Esophagus muscularis mucosa (tissue), 4 donors: ENCODE results near the gene SYT17. TPM values are rescaled to one million over a fixed set of nuclear protein-coding genes. Genes with fewer than 3 reads are reported as not detected.

ENCODE experiments used
- DNase-seq: peaks from one replicate; pipeline ENCODE4 v3.0.0-alpha.2; 2017; ENCODE audit errors: extremely low spot score
- H3K27ac ChIP-seq, 4 donors: fragments of 200-600 bp; sonication (generic); replicated peaks in 1 of 4; 1 replicate in 3 of 4; 2 replicates in 1 of 4; pipeline ENCODE4 v1.5.1; 2016 to 2019; ENCODE audit warnings: mild to moderate bottlenecking in 1 of 4
- H3K27me3 ChIP-seq, 4 donors: fragments of 200-600 bp; sonication (generic); one replicate each; pipeline versions ENCODE4 v1.5.1 to v1.6.0; 2016 to 2019
- H3K36me3 ChIP-seq, 4 donors: fragments of 200-600 bp; sonication (generic); one replicate each; pipeline ENCODE4 v1.5.1; 2016 to 2019
- H3K4me1 ChIP-seq, 4 donors: fragments of 200-600 bp; sonication (generic); one replicate each; pipeline ENCODE4 v1.5.1; 2016 to 2019
- H3K4me3 ChIP-seq, 4 donors: fragments of 200-600 bp; sonication (generic); 1 replicate in 2 of 4; 2 replicates in 2 of 4; pipeline ENCODE4 v1.5.1; 2016 to 2019; ENCODE audit warnings: mild to moderate bottlenecking in 4 of 4, moderate library complexity in 1 of 4
- H3K9me3 ChIP-seq, 4 donors: fragments of 200-600 bp; sonication (generic); 1 replicate in 3 of 4; 2 replicates in 1 of 4; pipeline ENCODE4 v1.5.1; 2016 to 2019
- CTCF ChIP-seq, 3 experiments: fragments of 200-600 bp in 2 of 3; fragments of 450-650 bp in 1 of 3; sonication (generic) in 2 of 3; IDR thresholded peaks; one replicate each; pipeline ENCODE4 v1.5.1; 2017 to 2019; ENCODE audit warnings: antibody characterized with exemption in 3 of 3, mild to moderate bottlenecking in 2 of 3, moderate library complexity in 1 of 3
- EP300 ChIP-seq: sonication (generic); formaldehyde crosslinking; IDR thresholded peaks from one replicate; pipeline ENCODE4 v1.6.1; 2017; ENCODE audit warnings: antibody characterized with exemption
- POLR2A ChIP-seq: fragments of 450-650 bp; IDR thresholded peaks from one replicate; pipeline ENCODE4 v1.6.1; 2017; ENCODE audit warnings: antibody characterized with exemption, moderate library complexity, mild to moderate bottlenecking, low read depth
- POLR2AphosphoS5 ChIP-seq, 2 donors: sonication (generic); formaldehyde crosslinking; IDR thresholded peaks; one replicate each; pipeline ENCODE4 v1.6.1; 2017; ENCODE audit warnings: antibody characterized with exemption in 2 of 2
- WGBS: methylation state at CpG from one replicate; pipeline ENCODE4 v1.1.5; 2018; 5-methylcytosine and 5-hydroxymethylcytosine counted together
- intact Hi-C: fragments of 100-400 bp; cut with DNase I; formaldehyde crosslinking; loops from one replicate; pipeline ENCODE4 v1.15.1; 2023
- total RNA-seq, 4 donors: library from RNA; depleted of rRNA; stranded (reverse); fragments of >200 nt; gene quantifications; one replicate each; pipeline versions ENCODE4 v1.1.0 to v1.2.1, GENCODE V29; 2016

SYT17 gene
- total RNA-seq, 4 donors from 2014 or later: 5.0 to 8.7 (median 6.2) TPM

GRCh38 chr16:19219836-19220235 is 51.8 kb downstream of the SYT17 start:
- Histone ChIP-seq H3K4me3 (no peak overlapping the region), H3K4me1 (peaks cover 0 to 12% (median 9%) of the 10 kb centered on the region in 4 donors), H3K9me3 (no peaks in the 10 kb centered on the region), H3K27me3 (no peaks in the 10 kb centered on the region), H3K36me3 (peaks cover 0 to 2% (median 0%) of the 10 kb centered on the region in 4 donors), H3K27ac (no peak overlapping the region)
- TF ChIP-seq CTCF (IDR thresholded peaks at IDR 0.05): no peak
- no peak for TF ChIP-seq POLR2A
- no peak for TF ChIP-seq EP300
- TF ChIP-seq POLR2AphosphoS5 (IDR thresholded peaks at IDR 0.05): no peak
- intact Hi-C loops: loop anchor here (10.0 kb wide), 1 partner anchor 45 kb away; no protein-coding TSS in a partner anchor
- WGBS: 88% methylated on average over 2 of the region's 2 CpGs
- DNase-seq: no peak

DNA sequence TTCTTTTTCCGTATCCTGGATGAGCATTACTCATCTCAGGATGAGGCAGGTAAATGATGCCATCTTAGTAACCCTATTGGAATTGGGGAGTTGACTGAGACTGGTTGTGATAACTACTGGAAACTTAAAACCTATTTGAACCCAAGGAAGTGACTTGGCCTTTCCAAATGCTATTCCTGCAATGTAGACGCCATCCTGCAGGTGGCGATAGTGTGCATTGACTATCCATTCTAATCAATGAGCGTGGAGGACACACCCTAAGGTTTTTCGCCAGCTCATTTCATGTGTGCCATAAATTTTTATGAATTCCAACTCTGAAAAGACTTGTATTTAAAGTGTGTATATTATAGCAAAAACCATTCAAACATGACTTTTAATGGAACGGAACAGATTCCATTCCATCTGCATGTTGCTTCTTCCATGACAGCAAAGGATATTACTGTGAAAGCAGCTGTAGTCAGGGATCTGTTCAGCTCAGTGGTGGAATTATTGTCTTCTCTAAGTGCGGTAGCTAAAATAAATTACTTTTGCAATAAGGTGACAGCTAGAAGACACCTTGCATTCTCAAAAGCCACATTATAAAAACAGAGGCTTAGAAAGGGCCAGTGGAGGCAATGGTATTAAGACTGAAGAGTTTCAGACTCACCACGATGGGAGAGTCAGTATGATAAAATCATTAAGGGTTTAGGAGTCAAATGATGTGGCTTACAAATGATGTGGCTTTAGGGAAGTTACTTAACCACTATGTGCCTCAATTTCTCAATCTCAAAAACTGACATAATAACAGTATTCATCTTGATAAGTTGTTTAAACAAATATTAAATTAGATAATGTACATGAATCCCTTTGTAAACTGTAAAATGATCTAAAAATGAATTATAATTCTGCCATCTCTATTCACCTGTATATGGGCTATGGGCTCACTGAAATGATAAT is 55.5 kb downstream of the SYT17 start:
- Histone ChIP-seq H3K9me3 (peaks cover 0 to 10% (median 2%) of the 10 kb centered on the region in 4 donors), H3K4me3 (no peak overlapping the region), H3K27me3 (no peaks in the 10 kb centered on the region), H3K36me3 (peaks cover 0 to 10% (median 5%) of the 10 kb centered on the region in 4 donors), H3K4me1 (peaks cover 0 to 35% (median 33%) of the 10 kb centered on the region in 4 donors), H3K27ac (no peak overlapping the region)
- WGBS: 46% methylated on average over 8 of the region's 8 CpGs
- TF ChIP-seq POLR2A (no peak), CTCF (IDR thresholded peaks at IDR 0.05) (peak; percentile 32 to 64 (median 39))
- intact Hi-C loops: loop anchor here (10.0 kb wide), 1 partner anchor 49 kb away; no protein-coding TSS in a partner anchor
- no peak for DNase-seq

DNA sequence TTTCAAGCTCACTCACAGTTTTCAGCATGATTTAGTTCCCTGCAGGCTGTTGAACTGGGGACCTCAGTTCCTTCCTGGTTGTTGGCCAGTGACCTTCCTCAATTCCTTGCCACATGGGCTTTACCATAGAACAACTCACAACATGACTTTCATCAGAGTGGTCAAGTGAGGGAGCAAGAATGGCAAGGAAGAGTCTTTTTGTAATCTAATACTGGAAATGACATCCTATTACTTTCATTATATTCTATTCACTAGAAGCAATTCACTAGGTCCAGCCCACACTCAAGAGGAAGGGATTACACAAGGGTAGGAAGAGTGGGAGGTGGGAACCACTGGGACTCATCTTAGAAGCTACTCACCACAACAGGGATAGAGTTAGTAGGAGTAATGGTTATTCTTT is 57.6 kb downstream of the SYT17 start:
- no peak overlapping the region for H3K4me3 ChIP-seq
- no peaks in the 10 kb centered on the region for H3K27me3 ChIP-seq
- H3K36me3 ChIP-seq: peaks cover 0 to 10% (median 5%) of the 10 kb centered on the region in 4 donors
- intact Hi-C loops: loop anchor here (10.0 kb wide), 1 partner anchor 51 kb away; no protein-coding TSS in a partner anchor
- no peak for DNase-seq
- H3K27ac ChIP-seq: no peak overlapping the region
- H3K4me1 ChIP-seq: peaks cover 0 to 44% (median 42%) of the 10 kb centered on the region in 4 donors
- no peak for TF ChIP-seq POLR2AphosphoS5 (IDR thresholded peaks at IDR 0.05)
- H3K9me3 ChIP-seq: peaks cover 0 to 10% (median 2%) of the 10 kb centered on the region in 4 donors

- H3K4me1 ChIP-seq: peaks cover 0 to 43% (median 39%) of the 10 kb centered on the region in 4 donors
- peaks cover 0 to 10% (median 5%) of the 10 kb centered on the region in 4 donors for H3K36me3 ChIP-seq
- no peak overlapping the region for H3K4me3 ChIP-seq
- H3K27me3 ChIP-seq: no peaks in the 10 kb centered on the region
- H3K27ac ChIP-seq: peak overlapping the region; percentile 60 to 84 (median 78)
- no peak for TF ChIP-seq POLR2A
- peak; percentile 72 for TF ChIP-seq EP300
- TF ChIP-seq POLR2AphosphoS5 (IDR thresholded peaks at IDR 0.05): peak; percentile 61 to 63
- TF ChIP-seq CTCF (IDR thresholded peaks at IDR 0.05): no peak
- WGBS: 56% methylated on average over 2 of the region's 2 CpGs
- DNase-seq: no peak
- intact Hi-C loops: loop anchor here (10.0 kb wide), 1 partner anchor 53 kb away; no protein-coding TSS in a partner anchor
- H3K9me3 ChIP-seq: peaks cover 0 to 10% (median 2%) of the 10 kb centered on the region in 4 donors
These were observed 59.6 kb downstream of the SYT17 start for GRCh38 chr16:19227643-19228042.

- Histone ChIP-seq H3K4me1 (peaks cover 0 to 39% (median 36%) of the 10 kb centered on the region in 4 donors), H3K27me3 (no peaks in the 10 kb centered on the region), H3K9me3 (peaks cover 0 to 10% (median 2%) of the 10 kb centered on the region in 4 donors), H3K36me3 (peaks cover 0 to 10% (median 5%) of the 10 kb centered on the region in 4 donors), H3K27ac (peak overlapping the region; percentile 60 to 84 (median 78)), H3K4me3 (no peak overlapping the region)
- intact Hi-C loops: loop anchor here (10.0 kb wide), 1 partner anchor 53 kb away; no protein-coding TSS in a partner anchor
- no peak for DNase-seq
- TF ChIP-seq POLR2AphosphoS5 (IDR thresholded peaks at IDR 0.05): no peak
- TF ChIP-seq EP300: no peak
- no peak for TF ChIP-seq POLR2A
- TF ChIP-seq CTCF (IDR thresholded peaks at IDR 0.05): no peak
- 48% methylated on average over 4 of the region's 4 CpGs for WGBS
These were observed 60.0 kb downstream of the SYT17 start for GRCh38 chr16:19228052-19228451.
